Uterus (tissue), 4 donors: ENCODE measurements around the gene TMOD4. TPM values are rescaled to one million over a fixed set of nuclear protein-coding genes. Genes with fewer than 3 reads are reported as not detected.
A peak's percentile ranks its signal among the peaks of the same experiment; 100 is the strongest.
"Not testable (repeated sequence)": the region's sequence is repeated elsewhere in the genome, so short reads cannot be mapped to it uniquely, and the experiment has no call there.

Experiments
- DNase-seq, 2 donors: peaks; one replicate each; pipeline ENCODE4 v3.0.0-alpha.2; 2019 to 2020
- H3K27ac ChIP-seq, 2 donors: fragments of 200-600 bp; sonication (generic); 1 replicate in 1 of 2; 2 replicates in 1 of 2; pipeline ENCODE4 v1.5.1; 2016 to 2018
- H3K27me3 ChIP-seq, 2 donors: fragments of 200-600 bp; sonication (generic); one replicate each; pipeline ENCODE4 v1.5.1; 2018 to 2019; ENCODE audit warnings: control low read depth in 1 of 2
- H3K36me3 ChIP-seq, 2 donors: fragments of 200-600 bp; sonication (generic); one replicate each; pipeline ENCODE4 v1.5.1; 2019; ENCODE audit warnings: control low read depth in 1 of 2
- H3K4me1 ChIP-seq, 2 donors: fragments of 200-600 bp; sonication (generic); one replicate each; pipeline ENCODE4 v1.5.1; 2018 to 2019; ENCODE audit warnings: control low read depth in 1 of 2
- H3K4me3 ChIP-seq, 2 donors: fragments of 200-600 bp; sonication (generic); 1 replicate in 1 of 2; 2 replicates in 1 of 2; pipeline ENCODE4 v1.5.1; 2018 to 2019; ENCODE audit warnings: mild to moderate bottlenecking in 1 of 2
- H3K9me3 ChIP-seq, 2 donors: fragments of 200-600 bp; sonication (generic); one replicate each; pipeline ENCODE4 v1.5.1; 2019; ENCODE audit warnings: control low read depth in 1 of 2
- CTCF ChIP-seq, 4 experiments: fragments of 200-600 bp in 2 of 4; fragments of 450-650 bp in 2 of 4; sonication (generic) in 2 of 4; IDR thresholded peaks; one replicate each; pipeline ENCODE4 v1.5.1; 2016 to 2019; ENCODE audit warnings: antibody characterized with exemption in 4 of 4, mild to moderate bottlenecking in 2 of 4, moderate library complexity in 1 of 4
- POLR2A ChIP-seq, 2 donors: fragments of 450-650 bp; IDR thresholded peaks; one replicate each; pipeline ENCODE4 v1.6.1; 2016; ENCODE audit warnings: antibody characterized with exemption in 2 of 2, mild to moderate bottlenecking in 1 of 2, moderate library complexity in 1 of 2
- intact Hi-C: fragments of 100-400 bp; cut with DNase I; formaldehyde crosslinking; loops from one replicate; pipeline ENCODE4 v1.15.1; 2023; ENCODE audit warnings: low total_unique reads
- total RNA-seq, 4 donors: library from RNA; depleted of rRNA in 3 of 4; stranded (reverse); fragments of >200 nt in 3 of 4; gene quantifications; one replicate each; pipeline versions ENCODE4 v1.1.0 to v1.2.4, GENCODE V29; 2014 to 2023
- donor health status: DM: yes; HTN: yes; CAD: no.

Gene TMOD4
- total RNA-seq, 4 donors from 2014 or later = 0.26 TPM; not detected in 3

GRCh38 chr1:151189637-151190445 lies 14.1 kb upstream of the TMOD4 start, which contains the start of gene VPS72:
Gene VPS72, minus strand, starts transcription at chr1:151190197. Its CDS starts 76 bp downstream, at chr1:151190121.
- H3K9me3 ChIP-seq = no peaks in the 10 kb centered on the region
- intact Hi-C loops = loop anchor here (5.0 to 10.0 kb wide), 2 partner anchors 65 to 152 kb away; partner anchors contain the start of gene PSMD4
- peak; percentile 82 for DNase-seq
- peak within 1 kb of the TSS; percentile 80 to 89 for H3K4me3 ChIP-seq
- H3K27me3 ChIP-seq = no peaks in the 10 kb centered on the region
- peak; percentile 48 to 58 for TF ChIP-seq POLR2A (IDR thresholded peaks at IDR 0.05)
- peak in 3 of 4 experiments; percentile 39 to 63 (median 44) for TF ChIP-seq CTCF (IDR thresholded peaks at IDR 0.05)
- H3K4me1 ChIP-seq = peaks cover 6 to 12% of the 10 kb centered on the region in 2 donors
- H3K27ac ChIP-seq = peak within 1 kb of the TSS; percentile 82 to 88
- H3K36me3 ChIP-seq = no peaks in the 10 kb centered on the region

GRCh38 chr1:151188667-151189066 lies 12.9 kb upstream of the TMOD4 start:
- H3K9me3 ChIP-seq, intact Hi-C loops, H3K27me3 ChIP-seq, H3K36me3 ChIP-seq, DNase-seq: not testable (repeated sequence)
- Histone ChIP-seq H3K4me1 (peaks cover 6 to 12% of the 10 kb centered on the region in 2 donors), H3K4me3 (peak overlapping the region in 1 of 2 donors; percentile 80), H3K27ac (peak overlapping the region in 1 of 2 donors; percentile 82)

DNA sequence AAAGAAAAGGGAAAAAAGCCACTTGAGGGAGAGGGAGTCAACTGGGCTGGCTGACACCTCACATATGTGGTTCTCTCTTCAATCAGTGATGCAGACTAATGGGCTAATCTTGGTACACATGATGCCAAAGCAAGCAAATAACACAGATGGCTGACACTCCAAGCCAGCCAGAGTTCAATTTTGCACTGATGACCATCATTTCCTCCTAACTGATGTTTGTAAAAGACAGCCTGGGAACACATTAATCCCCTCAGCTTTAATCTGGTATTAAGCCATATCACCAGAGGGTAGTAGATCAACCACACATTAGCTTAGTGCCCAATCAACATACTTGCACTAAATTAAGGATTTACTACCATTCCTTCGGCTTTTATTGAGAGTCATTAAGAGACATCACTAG lies 11.4 kb upstream of the TMOD4 start:
- Histone ChIP-seq H3K36me3 (no peaks in the 10 kb centered on the region), H3K4me3 (no peak overlapping the region), H3K27me3 (no peaks in the 10 kb centered on the region), H3K4me1 (peaks cover 6 to 12% of the 10 kb centered on the region in 2 donors), H3K9me3 (no peaks in the 10 kb centered on the region), H3K27ac (no peak overlapping the region)
- TF ChIP-seq CTCF (IDR thresholded peaks at IDR 0.05) (no peak), POLR2A (IDR thresholded peaks at IDR 0.05) (no peak)
- DNase-seq = no peak
- intact Hi-C loops = no loop called here

GRCh38 chr1:151184211-151184610 lies 8.4 kb upstream of the TMOD4 start:
- Histone ChIP-seq H3K9me3 (no peaks in the 10 kb centered on the region), H3K36me3 (no peaks in the 10 kb centered on the region), H3K4me3 (no peak overlapping the region), H3K4me1 (peaks cover 6 to 12% of the 10 kb centered on the region in 2 donors), H3K27ac (no peak overlapping the region), H3K27me3 (no peaks in the 10 kb centered on the region)
- intact Hi-C loops = no loop called here
- TF ChIP-seq POLR2A (IDR thresholded peaks at IDR 0.05) (no peak), CTCF (IDR thresholded peaks at IDR 0.05) (no peak)
- no peak for DNase-seq

- intact Hi-C loops = no loop called here
- no peak overlapping the region for H3K27ac ChIP-seq
- H3K4me1 ChIP-seq = no peaks in the 10 kb centered on the region
- TF ChIP-seq POLR2A (IDR thresholded peaks at IDR 0.05) (no peak), CTCF (IDR thresholded peaks at IDR 0.05) (no peak)
- DNase-seq = no peak
- no peaks in the 10 kb centered on the region for H3K27me3 ChIP-seq
- no peaks in the 10 kb centered on the region for H3K36me3 ChIP-seq
- H3K4me3 ChIP-seq = no peak overlapping the region
- H3K9me3 ChIP-seq = no peaks in the 10 kb centered on the region
Measured at GRCh38 chr1:151176514-151177045, 799 bp upstream of the TMOD4 start.
